Myometrial cell (primary cell): Measurements from ENCODE around the gene ATAD3A. TPM values are rescaled to one million over a fixed set of nuclear protein-coding genes. Genes with fewer than 3 reads are reported as not detected.

Source experiments
- total RNA-seq: library from RNA; depleted of rRNA; stranded (reverse); fragments of >200 nt; gene quantifications from 2 replicates; pipeline ENCODE4 v1.2.3, GENCODE V29; 2015

The ATAD3A gene
- total RNA-seq, result 58.5 and 59.7 TPM in 2 replicates

DNA sequence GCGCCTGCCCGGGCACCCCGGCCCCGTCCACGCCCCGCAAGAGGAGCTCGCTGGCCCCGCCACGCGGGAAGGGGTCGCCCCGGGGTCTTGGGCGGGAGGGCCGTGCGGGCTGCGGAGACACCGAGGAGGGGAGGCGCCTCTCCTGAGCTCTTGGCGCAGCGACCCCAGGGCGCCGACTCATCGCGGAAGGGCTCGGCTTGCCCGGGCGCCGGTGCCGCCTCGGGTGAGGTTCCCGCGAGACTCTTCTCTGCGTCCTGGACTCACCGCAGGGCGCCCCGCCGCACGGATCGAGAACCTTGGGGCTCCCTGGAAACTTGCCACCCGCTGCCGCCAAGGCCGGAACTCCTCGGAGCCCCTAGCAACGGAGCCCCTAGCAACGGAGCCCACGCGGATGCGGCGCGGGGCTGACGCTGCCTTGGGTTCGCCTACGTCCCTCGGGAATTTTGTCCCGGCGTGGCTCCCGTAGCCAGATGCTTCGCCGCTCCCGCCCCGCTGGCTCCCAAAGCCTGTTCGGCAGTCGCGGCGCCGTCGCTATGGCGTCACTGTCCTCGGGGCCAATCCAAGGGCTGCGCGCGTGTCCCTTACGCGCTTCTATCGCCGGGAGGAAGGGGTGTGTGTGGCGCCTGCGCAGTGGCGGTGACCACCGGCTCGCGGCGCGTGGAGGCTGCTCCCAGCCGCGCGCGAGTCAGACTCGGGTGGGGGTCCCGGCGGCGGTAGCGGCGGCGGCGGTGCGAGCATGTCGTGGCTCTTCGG, at the start of gene ATAD3A:
ATAD3A (plus strand) TSS at position 630 of the 753 bp plus-strand sequence; CDS start at position 737, 107 bp downstream.

GRCh38 chr1:1471389-1472052, 40.4 kb upstream of the ATAD3A start, which contains the start of gene ATAD3B:
Gene ATAD3B (plus strand): TSS chr1:1471765. CDS start chr1:1471885, 120 bp downstream.

GRCh38 chr1:1540090-1540817, 28.3 kb downstream of the ATAD3A start, which contains the start of gene TMEM240:
Gene TMEM240 (minus strand): TSS chr1:1540624. CDS start chr1:1540346, 278 bp downstream.

GRCh38 chr1:1574721-1575537, 63.0 kb downstream of the ATAD3A start, which contains the start of gene SSU72:
Gene SSU72 (minus strand): TSS chr1:1574863. CDS start chr1:1574557, 306 bp downstream.

Other genes with a start within 250 kb of the ATAD3A start
- 40.1 and 44.5 TPM in 2 replicates for gene UBE2J2, start 238.3 kb upstream of the ATAD3A start, total RNA-seq
- gene SCNN1D, start 231.7 kb upstream of the ATAD3A start, total RNA-seq, result under 0.01 TPM in 1 of 2 replicates, not detected in the other
- 19.1 and 25.4 TPM in 2 replicates for gene ACAP3, start 204.2 kb upstream of the ATAD3A start, total RNA-seq
- 33.4 and 34.2 TPM in 2 replicates for gene PUSL1, start 203.6 kb upstream of the ATAD3A start, total RNA-seq
- gene INTS11, start 187.5 kb upstream of the ATAD3A start, total RNA-seq, result 119 TPM in 2 replicates
- 21.6 and 39.8 TPM in 2 replicates for gene CPTP, start 187.4 kb upstream of the ATAD3A start, total RNA-seq
- 0.18 TPM in 1 of 2 replicates, not detected in the other for gene TAS1R3, start 180.9 kb upstream of the ATAD3A start, total RNA-seq
- 66.8 and 69.5 TPM in 2 replicates for gene DVL1, start 162.7 kb upstream of the ATAD3A start, total RNA-seq
- 354 and 384 TPM in 2 replicates for gene MXRA8, start 153.6 kb upstream of the ATAD3A start, total RNA-seq
- 186 and 214 TPM in 2 replicates for gene AURKAIP1, start 137.0 kb upstream of the ATAD3A start, total RNA-seq
- 33.4 and 51.4 TPM in 2 replicates for gene CCNL2, start 112.8 kb upstream of the ATAD3A start, total RNA-seq
- 136 and 244 TPM in 2 replicates for gene MRPL20, start 104.9 kb upstream of the ATAD3A start, total RNA-seq
- gene ANKRD65, start 90.9 kb upstream of the ATAD3A start, total RNA-seq, result 4.3 and 6.6 TPM in 2 replicates
- gene VWA1, start 76.5 kb upstream of the ATAD3A start, total RNA-seq, result 12.2 and 13.3 TPM in 2 replicates
- gene ATAD3C, start 62.5 kb upstream of the ATAD3A start, total RNA-seq, result 0.29 and 3.4 TPM in 2 replicates
- gene ATAD3B, start 40.4 kb upstream of the ATAD3A start, total RNA-seq, result 29.1 and 33.2 TPM in 2 replicates
- 18.3 and 20.5 TPM in 2 replicates for gene TMEM240, start 28.5 kb downstream of the ATAD3A start, total RNA-seq
- 104 and 107 TPM in 2 replicates for gene SSU72, start 62.7 kb downstream of the ATAD3A start, total RNA-seq
- gene FNDC10, start 88.0 kb downstream of the ATAD3A start, total RNA-seq, result 0.86 and 1.4 TPM in 2 replicates
- 24.3 and 33.2 TPM in 2 replicates for gene MIB2, start 103.3 kb downstream of the ATAD3A start, total RNA-seq
- 0.58 and 19.3 TPM in 2 replicates for gene MMP23B, start 120.0 kb downstream of the ATAD3A start, total RNA-seq
- 9.5 and 11.3 TPM in 2 replicates for gene CDK11B, start 146.8 kb downstream of the ATAD3A start, total RNA-seq
- 18.2 and 24.6 TPM in 2 replicates for gene SLC35E2B, start 180.6 kb downstream of the ATAD3A start, total RNA-seq
- gene CDK11A, start 212.2 kb downstream of the ATAD3A start, total RNA-seq, result 6.9 and 11.8 TPM in 2 replicates